H9 (cell line): ENCODE measurements around the gene NPR1. TPM values are rescaled to one million over a fixed set of nuclear protein-coding genes. Genes with fewer than 3 reads are reported as not detected.

Source experiments
- DNase-seq: peaks from one replicate; pipeline ENCODE4 v3.0.0-alpha.2; 2017
- H2AFZ ChIP-seq: one replicate; pipeline ENCODE4 v1.6.1; 2013; ENCODE audit warnings: mild to moderate bottlenecking, low read length, control low read depth, moderate library complexity
- H2AK5ac ChIP-seq: 2 replicates; pipeline ENCODE4 v1.6.1; 2013; ENCODE audit warnings: low read length, control low read depth, mixed read lengths; ENCODE audit not compliant: insufficient read length
- H2BK120ac ChIP-seq: one replicate; pipeline ENCODE4 v1.6.1; 2013; ENCODE audit warnings: low read depth, mild to moderate bottlenecking, low read length, control low read depth, inconsistent platforms; ENCODE audit not compliant: poor library complexity, severe bottlenecking
- H2BK12ac ChIP-seq: 2 replicates; pipeline ENCODE4 v1.6.1; 2013; ENCODE audit warnings: low read length, control low read depth, mixed read lengths, low read depth; ENCODE audit not compliant: insufficient read length
- H2BK15ac ChIP-seq: 2 replicates; pipeline ENCODE4 v1.6.1; 2013; ENCODE audit warnings: low read depth, low read length, control low read depth
- H2BK20ac ChIP-seq: one replicate; pipeline ENCODE4 v1.6.1; 2013; ENCODE audit warnings: low read depth, mild to moderate bottlenecking, low read length, control low read depth, inconsistent platforms; ENCODE audit not compliant: poor library complexity, severe bottlenecking
- H2BK5ac ChIP-seq: 2 replicates; pipeline ENCODE4 v1.6.1; 2013; ENCODE audit warnings: low read length, control low read depth, mixed read lengths; ENCODE audit not compliant: insufficient read length
- H3K14ac ChIP-seq: 2 replicates; pipeline ENCODE4 v1.6.1; 2013; ENCODE audit warnings: low read length, control low read depth; ENCODE audit not compliant: insufficient read depth
- H3K18ac ChIP-seq: 2 replicates; pipeline ENCODE4 v1.6.1; 2013; ENCODE audit warnings: low read depth, mild to moderate bottlenecking, mixed read lengths, low read length, control low read depth; ENCODE audit not compliant: insufficient read length
- H3K23ac ChIP-seq: 2 replicates; pipeline ENCODE4 v1.6.1; 2013; ENCODE audit warnings: low read length, control low read depth, mixed read lengths, low read depth; ENCODE audit not compliant: insufficient read length
- H3K23me2 ChIP-seq: 2 replicates; pipeline ENCODE4 v1.6.1; 2013; ENCODE audit warnings: low read depth, mild to moderate bottlenecking, mixed read lengths, low read length, control low read depth; ENCODE audit not compliant: insufficient read length, poor library complexity, severe bottlenecking
- H3K27ac ChIP-seq: 2 replicates; pipeline ENCODE4 v1.5.1; 2013; ENCODE audit warnings: low read length, control low read depth, mixed read lengths, low read depth; ENCODE audit not compliant: insufficient read length
- H3K27me3 ChIP-seq: 2 replicates; pipeline ENCODE4 v1.6.1; 2013; ENCODE audit warnings: low read length, control low read depth, inconsistent platforms; ENCODE audit not compliant: insufficient read depth
- H3K4ac ChIP-seq: 2 replicates; pipeline ENCODE4 v1.6.1; 2013; ENCODE audit warnings: low read depth, mild to moderate bottlenecking, control low read depth, inconsistent platforms, low read length, moderate library complexity
- H3K4me1 ChIP-seq: 2 replicates; pipeline ENCODE4 v1.6.1; 2013; ENCODE audit warnings: low read length, control low read depth, inconsistent platforms; ENCODE audit not compliant: insufficient read depth
- H3K4me2 ChIP-seq: 2 replicates; pipeline ENCODE4 v1.6.1; 2013; ENCODE audit warnings: low read length, control low read depth, mixed read lengths; ENCODE audit not compliant: insufficient read length, insufficient read depth
- H3K56ac ChIP-seq: 2 replicates; pipeline ENCODE4 v1.6.1; 2013; ENCODE audit warnings: low read depth, mild to moderate bottlenecking, mixed read lengths, low read length, control low read depth; ENCODE audit not compliant: insufficient read length
- H3K79me1 ChIP-seq: 2 replicates; pipeline ENCODE4 v1.6.1; 2013; ENCODE audit warnings: low read depth, mild to moderate bottlenecking, moderate library complexity, low read length, control low read depth, inconsistent platforms; ENCODE audit not compliant: insufficient read depth, poor library complexity, severe bottlenecking
- H3K79me2 ChIP-seq: 2 replicates; pipeline ENCODE4 v1.6.1; 2013; ENCODE audit warnings: low read length, control low read depth, inconsistent platforms; ENCODE audit not compliant: insufficient read depth
- H3K9ac ChIP-seq: 2 replicates; pipeline ENCODE4 v1.6.1; 2013; ENCODE audit warnings: low read length, control low read depth, mixed read lengths; ENCODE audit not compliant: insufficient read length; ENCODE audit errors: extremely low read depth
- H3K9me3 ChIP-seq: one replicate; pipeline ENCODE4 v1.6.1; 2013; ENCODE audit warnings: low read depth, low read length, inconsistent platforms; ENCODE audit not compliant: control insufficient read depth
- H3T11ph ChIP-seq: one replicate; pipeline ENCODE4 v1.6.1; 2013; ENCODE audit warnings: mild to moderate bottlenecking, low read length, control low read depth, inconsistent platforms
- H4K20me1 ChIP-seq: one replicate; pipeline ENCODE4 v1.6.1; 2013; ENCODE audit not compliant: control insufficient read depth, insufficient read length, insufficient read depth
- H4K5ac ChIP-seq: 2 replicates; pipeline ENCODE4 v1.6.1; 2013; ENCODE audit warnings: low read depth, mild to moderate bottlenecking, mixed read lengths, low read length, control low read depth; ENCODE audit not compliant: insufficient read length
- H4K8ac ChIP-seq: replicated peaks from 2 replicates; pipeline ENCODE4 v1.6.1; 2013; ENCODE audit warnings: low read length, control low read depth, mixed read lengths, low read depth; ENCODE audit not compliant: insufficient read length
- H4K91ac ChIP-seq: 2 replicates; pipeline ENCODE4 v1.6.1; 2013; ENCODE audit warnings: low read depth, mild to moderate bottlenecking, moderate library complexity, mixed read lengths, low read length, control low read depth; ENCODE audit not compliant: insufficient read length
- H3K27ac Mint-ChIP-seq, 3 experiments: 2 replicates in 2 of 3; 3 replicates in 1 of 3; pipeline ENCODE4 v1.8.0; 2020 to 2021; ENCODE audit warnings: mixed read lengths in 3 of 3, mild to moderate bottlenecking in 1 of 3, moderate library complexity in 1 of 3
- H3K27me3 Mint-ChIP-seq: 2 replicates; pipeline ENCODE4 v1.8.0; 2021; ENCODE audit warnings: low read depth, mild to moderate bottlenecking, moderate library complexity, mixed read lengths
- H3K36me3 Mint-ChIP-seq, 3 experiments: 2 replicates in 2 of 3; 3 replicates in 1 of 3; pipeline ENCODE4 v1.8.0; 2020 to 2021; ENCODE audit warnings: low read depth in 3 of 3, mixed read lengths in 3 of 3; ENCODE audit not compliant: insufficient read depth in 1 of 3
- H3K4me1 Mint-ChIP-seq, 2 experiments: 2 replicates each; pipeline ENCODE4 v1.8.0; 2020; ENCODE audit warnings: mixed read lengths in 2 of 2
- H3K4me3 Mint-ChIP-seq, 2 experiments: 2 replicates in 1 of 2; 3 replicates in 1 of 2; pipeline ENCODE4 v1.8.0; 2020 to 2021; ENCODE audit warnings: mild to moderate bottlenecking in 2 of 2, mixed read lengths in 2 of 2, moderate library complexity in 1 of 2
- H3K9me3 Mint-ChIP-seq, 2 experiments: 2 replicates in 1 of 2; 3 replicates in 1 of 2; pipeline ENCODE4 v1.8.0; 2020; ENCODE audit warnings: mild to moderate bottlenecking in 2 of 2, mixed read lengths in 2 of 2, moderate library complexity in 1 of 2
- CTCF ChIP-seq: fragments of 200-600 bp; sonication (generic); conservative IDR thresholded peaks from 3 replicates; pipeline ENCODE4 v1.8.0; 2021; ENCODE audit warnings: antibody characterized with exemption, mild to moderate bottlenecking
- WGBS: extraction: QIAGEN DNeasy Blood & Tissue Kit; methylation state at CpG from one replicate; pipeline ENCODE4 v1.1.7; 2013; ENCODE audit warnings: missing lambda C conversion rate, low lambda C conversion rate, mixed read lengths; ENCODE audit not compliant: insufficient read length; ENCODE audit errors: extremely low coverage; 5-methylcytosine and 5-hydroxymethylcytosine counted together
- total RNA-seq: library from RNA; stranded (reverse); gene quantifications from 2 replicates; pipeline ENCODE4 v1.2.1, GENCODE V29; 2021

Gene NPR1
- total RNA-seq, 1 experiment from 2014 or later, result 8.6 TPM

GRCh38 chr1:153648000-153648643, 30.4 kb upstream of the NPR1 start:
- no peaks in the 10 kb centered on the region for H3K9me3 Mint-ChIP-seq
- Histone ChIP-seq H3K79me2 (no peaks in the 10 kb centered on the region), H3K79me1 (no peaks in the 10 kb centered on the region), H4K8ac (no peak overlapping the region), H2BK5ac (no peak overlapping the region), H2AK5ac (no peak overlapping the region), H3K14ac (peak overlapping the region; percentile 64; the same call in 1 of the 2 replicates), H4K5ac (no peak overlapping the region), H4K91ac (no peak overlapping the region), H3K56ac (no peak overlapping the region), H2BK20ac (no peak overlapping the region), H3K4me2 (no peak overlapping the region), H3K4me1 (no peaks in the 10 kb centered on the region), H3K23ac (no peak overlapping the region), H2AFZ (no peak overlapping the region), H2BK12ac (no peak overlapping the region), H2BK120ac (no peak overlapping the region), H3K9me3 (no peaks in the 10 kb centered on the region), H3T11ph (no peak overlapping the region), H3K23me2 (no peaks in the 10 kb centered on the region), H3K9ac (no peak overlapping the region), H3K4ac (no peak overlapping the region), H2BK15ac (no peak overlapping the region), H3K18ac (peak overlapping the region; percentile 29), H3K27ac (no peak overlapping the region), H4K20me1 (no peaks in the 10 kb centered on the region), H3K27me3 (no peaks in the 10 kb centered on the region)
- no peak for TF ChIP-seq CTCF
- H3K4me1 Mint-ChIP-seq, result peaks cover 6% of the 10 kb centered on the region in 2 experiments
- peaks cover 4% of the 10 kb centered on the region; the same call in 1 of the 2 replicates for H3K27me3 Mint-ChIP-seq
- H3K27ac Mint-ChIP-seq, result peak overlapping the region in 1 of 3 experiments; percentile 91; a peak in 3 of 7 replicates
- DNase-seq, result no peak
- H3K4me3 Mint-ChIP-seq, result no peak overlapping the region
- no CpG with 5 or more reads among the region's 10 CpGs for WGBS
- H3K36me3 Mint-ChIP-seq, result peaks cover 19 to 37% (median 35%) of the 10 kb centered on the region in 3 experiments; a peak in 6 of 7 replicates
